ENCODE data around the gene GRAP2.
"Not testable (repeated sequence)": the region's sequence is repeated elsewhere in the genome, so short reads cannot be mapped to it uniquely, and the experiment has no call there.

The GRAP2 gene
- long read RNA-seq, donor 1 = 0 reads
- long read RNA-seq, donor 2 = 0 reads
- long read RNA-seq, donor 3 = 0 reads
- long read RNA-seq, donor 4 = 0 reads
- long read RNA-seq, donor 5 = 0 reads
- long read RNA-seq, donor 6 = 0 reads
- long read RNA-seq, donor 7 = 0 reads
- long read RNA-seq, donor 8 = 0 reads

GRCh38 chr22:39900306-39901227, at the start of gene GRAP2:
Gene GRAP2, plus strand, starts transcription at chr22:39901084. Its CDS starts 46,023 bp downstream, at chr22:39947107.
- DNase-seq = no peak

DNA sequence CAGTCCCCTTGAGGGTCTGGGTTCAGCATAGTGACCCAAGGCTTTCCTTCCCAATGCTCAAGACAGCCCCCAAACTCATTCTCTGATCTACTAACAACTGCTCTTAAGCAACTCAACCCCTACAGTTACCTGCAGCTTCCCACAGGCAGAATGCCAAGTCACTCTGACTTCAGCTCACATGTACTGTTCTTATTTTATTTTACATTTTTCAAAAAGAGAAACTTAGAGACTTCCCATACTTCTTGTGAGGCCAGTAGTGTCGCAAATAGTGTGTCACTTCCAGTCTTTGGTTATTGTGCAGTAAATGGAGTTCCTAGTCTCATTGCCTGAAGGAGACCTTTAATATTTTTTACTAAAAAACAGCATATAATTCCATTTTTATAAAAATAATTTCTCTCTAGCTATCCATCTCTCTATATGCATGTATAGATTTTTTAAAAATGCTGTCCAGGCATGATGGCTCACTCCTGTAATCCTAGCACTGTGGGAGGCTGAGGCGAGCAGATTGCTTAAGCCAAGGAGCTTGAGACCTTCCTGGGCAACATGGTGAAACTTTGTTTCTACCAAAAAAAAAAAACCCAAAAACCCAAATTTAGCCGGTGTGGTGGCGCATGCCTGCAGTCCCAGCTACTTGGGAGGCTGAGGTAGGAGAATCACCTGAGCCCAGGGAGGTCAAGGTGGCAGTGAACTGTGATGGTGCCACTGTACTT, 49.1 kb upstream of the GRAP2 start:
- DNase-seq = no peak

DNA sequence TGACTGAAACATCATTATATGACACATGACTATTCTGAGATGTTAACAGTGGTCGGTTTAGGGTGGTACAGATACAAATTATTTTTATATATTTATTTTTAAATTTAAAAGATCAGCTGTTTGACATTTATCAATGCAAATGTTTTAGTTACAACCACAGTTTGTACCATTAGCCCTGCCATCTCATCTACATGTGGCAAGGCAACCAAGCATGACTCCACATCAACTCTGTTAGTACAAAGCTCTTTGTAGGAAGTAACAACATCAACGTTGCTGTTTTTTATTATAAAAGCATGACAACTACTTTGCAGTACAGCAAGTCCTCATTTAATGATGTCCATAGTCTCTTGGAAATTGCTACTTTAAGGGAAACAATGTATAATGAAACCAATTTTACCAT, 48.1 kb upstream of the GRAP2 start:
- DNase-seq = no peak

DNA sequence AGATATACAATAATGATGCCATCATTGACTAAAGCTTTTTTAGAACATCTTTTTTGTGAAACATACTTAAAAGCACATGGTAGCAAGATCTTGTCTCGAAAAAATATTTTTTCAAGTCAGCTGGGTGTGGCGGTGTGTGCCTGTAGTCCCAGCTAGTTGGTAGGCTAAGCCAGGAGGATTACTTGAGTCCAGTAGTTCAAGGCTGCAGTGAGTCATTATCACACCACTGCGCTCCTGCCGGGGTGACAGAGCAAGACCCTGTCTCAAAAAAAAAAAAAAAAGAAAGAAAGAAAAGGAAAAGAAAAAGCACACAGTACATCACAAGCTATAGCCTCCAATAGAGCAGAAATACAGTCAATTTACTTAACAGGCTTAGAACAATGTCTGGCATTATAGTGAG, 44.3 kb upstream of the GRAP2 start:
- no peak for DNase-seq

GRCh38 chr22:39859903-39860588, 40.8 kb upstream of the GRAP2 start:
- DNase-seq = no peak

GRCh38 chr22:39868741-39869140, 32.1 kb upstream of the GRAP2 start:
- no peak for DNase-seq

GRCh38 chr22:39869797-39870196, 31.1 kb upstream of the GRAP2 start:
- DNase-seq = not testable (repeated sequence)

GRCh38 chr22:39871008-39871798, 29.7 kb upstream of the GRAP2 start:
- DNase-seq = no peak

DNA sequence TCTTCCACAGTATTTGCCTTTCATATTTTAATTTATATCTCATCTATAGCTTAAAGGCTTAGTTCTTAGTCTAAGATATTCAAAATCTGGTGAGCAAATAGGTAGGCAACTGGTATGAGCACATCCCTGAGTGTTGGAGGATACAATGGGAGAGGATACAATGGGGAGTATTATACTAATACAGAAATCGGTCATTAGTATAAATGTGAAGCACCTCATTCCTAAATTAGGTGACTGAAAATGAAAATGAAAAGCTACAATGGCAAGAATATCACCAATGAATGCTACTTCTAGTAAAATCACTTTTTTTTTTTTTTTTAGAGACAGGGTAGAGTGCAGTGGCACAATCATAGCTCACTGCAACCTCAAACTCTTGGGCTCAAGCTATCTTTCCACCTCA, 28.3 kb upstream of the GRAP2 start:
- DNase-seq = no peak

DNA sequence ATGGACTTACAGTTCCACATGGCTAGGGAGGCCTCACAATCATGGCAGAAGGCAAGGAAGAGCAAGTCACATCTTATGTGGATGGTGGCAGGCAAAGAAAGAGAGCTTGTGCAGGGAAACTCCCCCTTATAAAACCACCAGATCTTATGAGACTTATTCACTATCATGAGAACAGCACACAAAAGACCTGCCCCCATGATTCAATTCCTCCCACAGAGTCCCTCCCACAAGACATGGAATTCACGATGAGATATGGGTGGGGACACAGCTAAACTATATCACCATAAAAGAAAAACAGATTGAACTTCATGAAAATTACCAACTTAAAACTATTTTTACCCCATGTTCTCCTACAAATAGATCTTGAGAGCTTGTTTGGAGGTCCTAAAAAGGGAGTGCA, 26.9 kb upstream of the GRAP2 start:
- DNase-seq = no peak

DNA sequence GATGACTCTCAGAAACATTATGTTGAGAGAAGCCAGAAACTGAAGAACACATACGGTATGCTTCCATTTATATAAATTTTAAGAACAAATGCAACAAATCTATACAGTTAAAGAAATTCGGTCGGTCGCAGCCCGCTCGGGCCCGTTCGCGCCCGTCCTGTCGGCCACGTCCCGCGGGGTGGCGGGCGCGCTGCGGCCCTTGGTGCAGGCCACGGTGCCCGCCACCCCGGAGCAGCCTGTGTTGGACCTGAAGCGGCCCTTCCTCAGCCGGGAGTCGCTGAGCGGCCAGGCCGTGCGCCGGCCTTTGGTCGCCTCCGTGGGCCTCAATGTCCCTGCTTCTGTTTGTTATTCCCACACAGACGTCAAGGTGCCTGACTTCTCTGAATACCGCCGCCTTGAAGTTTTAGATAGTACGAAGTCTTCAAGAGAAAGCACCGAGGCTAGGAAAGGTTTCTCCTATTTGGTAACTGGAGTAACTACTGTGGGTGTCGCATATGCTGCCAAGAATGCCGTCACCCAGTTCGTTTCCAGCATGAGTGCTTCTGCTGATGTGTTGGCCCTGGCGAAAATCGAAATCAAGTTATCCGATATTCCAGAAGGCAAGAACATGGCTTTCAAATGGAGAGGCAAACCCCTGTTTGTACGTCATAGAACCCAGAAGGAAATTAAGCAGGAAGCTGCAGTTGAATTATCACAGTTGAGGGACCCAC, 25.6 kb upstream of the GRAP2 start:
- not testable (repeated sequence) for DNase-seq

DNA sequence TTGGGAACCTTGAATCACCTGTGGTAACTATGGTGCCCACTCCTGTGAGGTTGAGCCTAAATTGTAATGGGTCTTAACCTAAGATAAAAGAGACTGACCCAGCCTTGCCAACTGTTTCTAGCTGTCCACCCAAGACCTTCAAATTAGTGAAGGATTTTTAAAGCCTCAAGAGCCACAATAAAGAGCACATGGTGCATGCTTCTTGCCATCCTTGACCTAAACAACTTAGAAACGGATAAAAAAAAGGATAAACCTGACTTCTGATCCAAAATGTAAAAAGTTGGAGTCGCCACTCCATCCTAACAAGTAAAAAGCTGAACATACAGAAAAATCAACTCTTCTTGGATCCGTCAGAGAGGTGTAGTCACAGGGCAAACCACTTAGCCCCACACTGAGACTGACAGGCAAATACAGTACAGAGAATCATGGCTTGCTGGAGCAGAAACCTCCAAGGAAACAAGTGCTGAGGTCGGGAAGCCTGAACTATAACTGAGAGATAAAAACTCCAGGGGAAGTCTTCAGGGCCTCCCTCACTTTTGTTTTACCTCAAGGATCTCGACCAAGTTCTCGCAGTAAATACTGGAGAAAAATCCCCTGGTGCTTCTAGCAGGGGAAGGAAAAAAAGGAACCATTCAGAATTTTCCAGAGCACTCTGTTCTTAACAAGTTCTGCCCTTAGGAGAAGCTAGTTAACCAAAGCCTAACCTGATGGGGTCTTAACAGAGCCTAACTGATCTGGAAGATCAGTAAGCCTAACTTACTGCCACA, 23.6 kb upstream of the GRAP2 start:
- no peak for DNase-seq

- DNase-seq = no peak
These were observed 20.2 kb upstream of the GRAP2 start for GRCh38 chr22:39880722-39881121.

DNA sequence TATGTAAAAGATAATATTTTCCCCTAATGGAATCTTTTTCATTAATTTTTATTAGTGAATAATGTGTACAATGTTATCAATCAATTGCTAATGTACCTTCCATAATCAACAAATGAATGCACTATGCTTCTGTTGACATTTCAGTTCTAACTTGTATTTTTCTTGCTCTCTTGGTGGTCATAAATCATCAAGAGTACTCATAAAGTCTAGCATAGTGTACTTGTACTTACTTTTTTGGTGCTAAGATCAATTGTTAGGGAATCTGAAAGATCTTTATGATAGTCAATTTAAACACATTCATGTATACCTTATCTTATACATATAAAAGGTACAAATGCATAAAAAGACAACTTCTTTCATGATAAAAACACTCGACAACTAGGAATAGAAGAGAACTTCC, 17.8 kb upstream of the GRAP2 start:
- no peak for DNase-seq

- DNase-seq = not testable (repeated sequence)
These were observed 11.0 kb upstream of the GRAP2 start for GRCh38 chr22:39889924-39890323.

DNA sequence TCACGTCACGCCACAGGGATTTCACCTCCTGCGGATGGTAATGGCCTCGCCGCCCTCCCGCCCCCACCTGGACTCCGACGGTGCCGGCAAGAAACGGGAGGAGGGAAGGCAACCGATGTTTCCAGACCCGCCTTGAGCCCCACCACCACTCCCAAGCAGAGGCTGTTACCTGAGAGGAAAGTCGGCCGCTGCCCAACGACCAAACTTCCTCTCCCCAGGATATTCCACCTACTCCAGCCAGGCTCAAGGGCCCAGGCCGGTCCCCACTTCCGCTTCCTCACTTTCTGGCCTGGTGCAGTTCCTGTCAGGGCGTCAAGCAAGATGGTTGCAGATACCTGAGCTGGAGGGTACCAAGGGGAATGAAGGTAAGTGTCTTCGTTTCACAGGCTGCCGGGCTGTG, 7.4 kb upstream of the GRAP2 start, which contains the start of gene ENTHD1:
ENTHD1 (minus strand) TSS at position 235 of the 400 bp plus-strand sequence. CDS start 6,012 bp downstream, outside the sequence.
- no peak for DNase-seq

GRCh38 chr22:39894554-39895092, 6.3 kb upstream of the GRAP2 start:
- DNase-seq = no peak

DNA sequence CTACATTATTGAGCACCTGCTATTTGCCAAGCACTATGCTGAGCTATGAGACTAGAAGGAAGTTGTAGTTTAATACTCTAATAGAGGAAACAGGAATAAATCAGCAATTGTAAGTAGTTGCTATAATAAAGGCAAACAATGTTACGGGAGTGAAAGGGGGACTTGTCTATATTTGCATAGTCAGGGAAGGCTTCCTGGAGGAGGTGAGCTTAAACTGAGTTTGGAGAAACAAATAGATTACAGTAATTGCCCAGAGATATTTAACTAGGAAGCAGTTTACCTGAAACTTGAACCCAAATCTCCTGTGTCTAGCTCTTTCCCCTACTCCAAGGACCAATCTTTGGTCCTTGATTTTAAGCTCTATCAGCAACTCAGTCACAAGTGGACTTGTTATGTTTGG, 5.2 kb upstream of the GRAP2 start:
- DNase-seq = no peak

DNA sequence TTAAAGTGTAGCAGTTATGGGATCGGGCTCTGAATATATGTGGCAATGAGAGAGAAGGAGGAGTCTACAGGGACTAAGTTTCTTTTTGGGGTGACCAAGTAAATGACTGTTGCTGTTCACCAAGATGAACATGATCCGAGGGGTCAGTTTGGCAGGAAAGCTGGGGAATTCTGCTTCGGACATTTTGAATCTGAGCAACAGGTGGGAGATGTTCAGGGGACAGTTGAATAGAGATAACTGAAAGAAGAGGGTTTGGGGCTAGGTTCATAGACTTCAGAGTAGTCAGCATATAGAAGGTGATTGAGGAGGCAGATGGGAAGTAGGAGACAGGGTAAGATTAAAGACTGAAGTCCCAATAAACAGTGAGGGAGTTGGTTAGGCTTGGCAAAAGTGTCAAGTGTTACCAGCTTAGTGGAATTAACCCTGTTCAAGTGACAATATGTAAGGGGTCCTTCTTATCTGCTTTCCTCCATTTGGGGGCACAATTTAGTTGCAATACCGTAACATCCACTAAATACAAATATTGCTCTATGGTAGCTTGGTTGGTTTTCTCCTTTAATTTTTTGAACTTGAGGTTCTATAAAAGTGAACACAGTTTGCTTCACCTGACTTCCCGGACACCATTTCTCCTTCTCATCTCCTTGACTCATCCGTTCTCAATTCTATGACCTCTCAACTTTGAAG, 4.4 kb upstream of the GRAP2 start:
- DNase-seq = no peak
